OCI-LY1 (cell line): Measurements from ENCODE around the gene SECTM1.

ENCODE experiments used
- CTCF ChIP-seq: fragments of 200-600 bp; sonication (generic), shearing (Covaris generic); IDR thresholded peaks from 2 replicates; pipeline ENCODE4 v1.5.1; 2017; ENCODE audit warnings: mild to moderate bottlenecking, antibody characterized with exemption, low read length, moderate library complexity, mixed read lengths
- EZH2 ChIP-seq: fragments of 200-600 bp; sonication (generic), shearing (Covaris generic); IDR thresholded peaks from 2 replicates; pipeline ENCODE4 v1.8.0; 2017; ENCODE audit warnings: borderline replicate concordance, mixed run types, mild to moderate bottlenecking, antibody characterized with exemption, low read length, moderate library complexity, mixed read lengths

DNA sequence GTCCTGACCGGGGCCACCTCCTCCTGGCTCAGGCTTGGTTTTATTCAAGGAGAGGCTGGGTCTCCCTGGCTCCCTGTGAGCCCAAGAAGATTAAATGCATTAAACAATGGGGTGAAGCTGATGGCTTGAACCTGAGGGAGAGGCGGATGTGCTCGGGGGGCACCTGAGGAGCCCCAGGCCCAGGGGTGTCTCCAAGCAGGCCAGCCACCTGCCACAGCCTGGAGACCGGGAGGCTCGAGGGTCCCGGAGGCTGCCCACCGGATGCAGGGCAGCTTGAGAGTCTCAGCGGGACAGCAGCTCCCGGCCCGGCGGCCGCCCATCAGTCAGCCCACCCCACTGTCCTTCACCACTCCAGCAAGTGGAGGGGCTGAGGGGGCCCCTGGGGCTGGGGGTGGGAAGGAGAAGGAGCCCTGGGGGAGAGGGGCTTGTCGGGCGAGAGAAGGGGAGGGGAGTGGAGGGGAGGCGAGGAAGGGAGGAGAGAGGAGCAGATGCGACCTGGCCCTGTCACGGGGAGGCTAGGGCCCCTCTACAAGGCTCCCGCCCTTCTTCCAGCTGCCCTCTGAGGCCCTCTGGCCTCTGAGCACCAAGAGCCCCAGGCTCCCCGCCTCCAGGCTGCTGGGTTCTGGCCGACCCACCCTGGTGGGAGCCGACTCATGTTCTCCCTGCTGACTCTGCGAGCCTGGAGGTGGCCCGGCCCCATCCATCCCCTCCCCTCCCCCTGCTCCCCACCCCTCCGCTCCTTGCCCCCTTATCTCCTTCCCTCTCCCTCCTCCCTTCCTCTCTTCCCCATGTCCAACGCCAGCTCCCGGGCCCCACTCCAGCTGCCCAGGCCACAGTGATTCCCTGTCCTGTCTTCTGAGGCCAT, 29.4 kb downstream of the SECTM1 start:
- TF ChIP-seq CTCF (no peak), EZH2 (no peak)
